HepG2 (cell line): ENCODE results near the gene TBCCD1. TPM values are rescaled to one million over a fixed set of nuclear protein-coding genes. Genes with fewer than 3 reads are reported as not detected.

ENCODE experiments used
- CREM ChIP-seq, 2 experiments: sonication (generic) in 1 of 2; formaldehyde crosslinking in 1 of 2; IDR thresholded peaks; 2 replicates each; pipeline versions ENCODE4 v1.4.0 to v1.6.1; 2016 to 2020; ENCODE audit warnings: antibody characterized with exemption in 1 of 2, mild to moderate bottlenecking in 1 of 2, missing genetic modification reagents in 1 of 2
- FOSL2 ChIP-seq: sonication (generic); formaldehyde crosslinking; IDR thresholded peaks from 2 replicates; pipeline ENCODE4 v1.4.0; 2020; ENCODE audit warnings: missing genetic modification reagents
- IRF2 ChIP-seq: IDR thresholded peaks from 2 replicates; pipeline ENCODE4 v1.6.1; 2018; ENCODE audit warnings: missing genetic modification reagents, missing compliant biosample characterization
- KDM2A ChIP-seq: sonication (generic); formaldehyde crosslinking; IDR thresholded peaks from 2 replicates; pipeline ENCODE4 v1.4.0; 2020; ENCODE audit warnings: low read depth, missing genetic modification reagents, borderline replicate concordance
- KMT2A ChIP-seq: sonication (generic); formaldehyde crosslinking; IDR thresholded peaks from 2 replicates; pipeline ENCODE4 v1.4.0; 2020; ENCODE audit warnings: missing genetic modification reagents
- MXD3 ChIP-seq: IDR thresholded peaks from 2 replicates; pipeline ENCODE4 v1.6.1; 2016; ENCODE audit warnings: mild to moderate bottlenecking, missing biosample characterization, missing genetic modification reagents
- SAP130 ChIP-seq: IDR thresholded peaks from 2 replicates; pipeline ENCODE4 v1.6.1; 2016; ENCODE audit warnings: low read depth
- SKI ChIP-seq: fragments of 450-650 bp; IDR thresholded peaks from one replicate; pipeline ENCODE4 v1.6.1; 2018; ENCODE audit warnings: mild to moderate bottlenecking; ENCODE audit not compliant: partially characterized antibody
- SMC3 ChIP-seq: IDR thresholded peaks from 2 replicates; pipeline ENCODE4 v1.6.1; 2011; ENCODE audit warnings: low read length, improper control_type of control experiment
- SP1 ChIP-seq, 2 experiments: fragments of 450-650 bp in 1 of 2; sonication (generic) in 1 of 2; formaldehyde crosslinking in 1 of 2; IDR thresholded peaks; 2 replicates each; pipeline versions ENCODE4 v1.4.0 to v1.6.1; 2016 to 2020; ENCODE audit warnings: missing genetic modification reagents in 1 of 2
- STAT6 ChIP-seq: sonication (generic); formaldehyde crosslinking; IDR thresholded peaks from 2 replicates; pipeline ENCODE4 v1.4.0; 2020; ENCODE audit warnings: missing genetic modification reagents, mild to moderate bottlenecking, borderline replicate concordance
- ZNF136 ChIP-seq: sonication (generic); formaldehyde crosslinking; IDR thresholded peaks from 2 replicates; pipeline ENCODE4 v1.8.1; 2022; ENCODE audit warnings: low read depth, mild to moderate bottlenecking, moderate library complexity, missing genetic modification reagents
- ZNF382 ChIP-seq: sonication (generic); formaldehyde crosslinking; IDR thresholded peaks from 2 replicates; pipeline ENCODE4 v1.5.0; 2020; ENCODE audit warnings: missing genetic modification reagents, mild to moderate bottlenecking, borderline replicate concordance
- ZNF577 ChIP-seq: sonication (generic); formaldehyde crosslinking; IDR thresholded peaks from 2 replicates; pipeline ENCODE4 v1.4.0; 2020; ENCODE audit warnings: mild to moderate bottlenecking, low read depth, missing genetic modification reagents, borderline replicate concordance
- ZNF713 ChIP-seq: sonication (generic); formaldehyde crosslinking; IDR thresholded peaks from 2 replicates; pipeline ENCODE4 v1.4.0; 2020; ENCODE audit warnings: mild to moderate bottlenecking, missing genetic modification reagents
- ZNF850 ChIP-seq: sonication (generic); formaldehyde crosslinking; conservative IDR thresholded peaks from 2 replicates; pipeline ENCODE4 v1.9.0; 2021; ENCODE audit warnings: mild to moderate bottlenecking, missing genetic modification reagents
- ZSCAN9 ChIP-seq: IDR thresholded peaks from 2 replicates; pipeline ENCODE4 v1.6.1; 2016; ENCODE audit warnings: borderline replicate concordance
- polyA plus RNA-seq, 8 experiments: library from polyadenylated mRNA; depleted of rRNA in 3 of 8; stranded (reverse) in 7 of 8; unstranded in 1 of 8; fragments of >200 nt; fragmentation: Illumina TruSeq in 4 of 8; extraction: Trizol in 4 of 8; gene quantifications; 2 replicates each; pipeline versions ENCODE4 v1.2.1 to v1.2.3, GENCODE V29; 2011 to 2016; ENCODE audit warnings: low read depth in 4 of 8, missing spikeins in 1 of 8, mixed read lengths in 1 of 8; ENCODE audit not compliant: insufficient read depth in 1 of 8
- total RNA-seq, 5 experiments: library from RNA; depleted of rRNA; stranded (reverse); fragments of >200 nt; fragmentation: Illumina TruSeq; extraction: Trizol; gene quantifications; 2 replicates each; pipeline ENCODE4 v1.2.3, GENCODE V29; 2016; ENCODE audit warnings: low read depth in 1 of 5
- TF ChIP-seq, protein P1 (sequence below): sonication (generic); formaldehyde crosslinking; IDR thresholded peaks from 2 replicates; pipeline ENCODE4 v1.5.0; 2020; ENCODE audit warnings: mild to moderate bottlenecking, missing genetic modification reagents
- TF ChIP-seq, protein P2 (sequence below): sonication (generic); formaldehyde crosslinking; IDR thresholded peaks from 2 replicates; pipeline ENCODE4 v1.5.0; 2020; ENCODE audit warnings: mild to moderate bottlenecking, missing genetic modification reagents, moderate library complexity

The TBCCD1 gene
- total and polyA plus RNA-seq, 2 of the 13 experiments (the other 11 are each of a cell fraction or from before 2014, with no cell fraction given): 13.6 to 16.2 TPM

DNA sequence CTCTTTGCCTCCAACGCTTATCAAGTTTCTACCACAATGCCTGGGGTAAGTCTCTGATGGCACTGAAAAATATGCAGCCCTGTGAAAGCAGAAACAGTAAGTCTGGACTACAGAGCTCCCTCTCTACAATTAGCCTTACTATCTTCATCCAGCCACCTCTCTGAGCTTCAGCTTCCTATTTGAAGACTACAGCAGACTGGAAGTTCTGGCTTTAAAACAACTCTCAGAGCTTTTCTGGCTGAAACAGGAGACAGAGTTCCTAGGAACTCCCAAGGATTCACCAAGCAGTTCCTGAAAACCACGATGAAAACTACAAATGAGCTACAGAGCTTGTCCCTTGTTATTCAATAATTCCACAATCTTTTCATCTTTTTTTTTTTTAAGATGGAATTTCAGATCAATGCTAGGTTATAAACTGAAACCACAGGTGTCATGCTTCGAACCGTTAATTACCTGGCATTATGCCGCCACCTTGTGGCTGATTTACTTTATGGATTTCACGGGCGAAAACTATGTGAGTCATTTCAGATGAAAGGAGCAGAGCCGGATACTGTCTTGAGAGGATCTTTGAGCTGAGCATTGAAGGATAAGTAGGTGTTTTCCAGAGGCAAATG is 26.8 kb downstream of the TBCCD1 start (continued):
- TF ChIP-seq, protein P1, sequence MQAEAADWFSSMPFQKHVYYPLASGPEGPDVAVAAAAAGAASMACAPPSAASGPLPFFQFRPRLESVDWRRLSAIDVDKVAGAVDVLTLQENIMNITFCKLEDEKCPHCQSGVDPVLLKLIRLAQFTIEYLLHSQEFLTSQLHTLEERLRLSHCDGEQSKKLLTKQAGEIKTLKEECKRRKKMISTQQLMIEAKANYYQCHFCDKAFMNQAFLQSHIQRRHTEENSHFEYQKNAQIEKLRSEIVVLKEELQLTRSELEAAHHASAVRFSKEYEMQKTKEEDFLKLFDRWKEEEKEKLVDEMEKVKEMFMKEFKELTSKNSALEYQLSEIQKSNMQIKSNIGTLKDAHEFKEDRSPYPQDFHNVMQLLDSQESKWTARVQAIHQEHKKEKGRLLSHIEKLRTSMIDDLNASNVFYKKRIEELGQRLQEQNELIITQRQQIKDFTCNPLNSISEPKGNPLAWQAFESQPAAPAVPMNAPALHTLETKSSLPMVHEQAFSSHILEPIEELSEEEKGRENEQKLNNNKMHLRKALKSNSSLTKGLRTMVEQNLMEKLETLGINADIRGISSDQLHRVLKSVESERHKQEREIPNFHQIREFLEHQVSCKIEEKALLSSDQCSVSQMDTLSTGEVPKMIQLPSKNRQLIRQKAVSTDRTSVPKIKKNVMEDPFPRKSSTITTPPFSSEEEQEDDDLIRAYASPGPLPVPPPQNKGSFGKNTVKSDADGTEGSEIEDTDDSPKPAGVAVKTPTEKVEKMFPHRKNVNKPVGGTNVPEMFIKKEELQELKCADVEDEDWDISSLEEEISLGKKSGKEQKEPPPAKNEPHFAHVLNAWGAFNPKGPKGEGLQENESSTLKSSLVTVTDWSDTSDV (CRISPR knock-in tag): no peak
- TF ChIP-seq ZNF136 (CRISPR knock-in tag) (no peak), ZNF850 (CRISPR knock-in tag) (no peak), STAT6 (CRISPR knock-in tag) (0 out of 2 replicates have a peak, but pooled peaks have one; percentile 28), SP1 (IDR thresholded peaks at IDR 0.05) (no peak), SP1 (CRISPR knock-in tag; IDR thresholded peaks at IDR 0.05) (no peak), SMC3 (peak; percentile 84), ZNF382 (CRISPR knock-in tag) (no peak), ZNF713 (no peak), IRF2 (0 out of 2 replicates have a peak, but pooled peaks have one; percentile 28), KDM2A (CRISPR knock-in tag) (no peak), SAP130 (CRISPR knock-in tag) (peak; percentile 32; the same call in 1 of the 2 replicates), KMT2A (no peak), ZSCAN9 (CRISPR knock-in tag) (0 out of 2 replicates have a peak, but pooled peaks have one; percentile 51), FOSL2 (CRISPR knock-in tag) (peak; percentile 79), SKI (no peak), CREM (IDR thresholded peaks at IDR 0.05) (no peak), CREM (CRISPR knock-in tag; IDR thresholded peaks at IDR 0.05) (no peak), MXD3 (CRISPR knock-in tag) (no peak), ZNF577 (CRISPR knock-in tag) (no peak)
- TF ChIP-seq, protein P2, sequence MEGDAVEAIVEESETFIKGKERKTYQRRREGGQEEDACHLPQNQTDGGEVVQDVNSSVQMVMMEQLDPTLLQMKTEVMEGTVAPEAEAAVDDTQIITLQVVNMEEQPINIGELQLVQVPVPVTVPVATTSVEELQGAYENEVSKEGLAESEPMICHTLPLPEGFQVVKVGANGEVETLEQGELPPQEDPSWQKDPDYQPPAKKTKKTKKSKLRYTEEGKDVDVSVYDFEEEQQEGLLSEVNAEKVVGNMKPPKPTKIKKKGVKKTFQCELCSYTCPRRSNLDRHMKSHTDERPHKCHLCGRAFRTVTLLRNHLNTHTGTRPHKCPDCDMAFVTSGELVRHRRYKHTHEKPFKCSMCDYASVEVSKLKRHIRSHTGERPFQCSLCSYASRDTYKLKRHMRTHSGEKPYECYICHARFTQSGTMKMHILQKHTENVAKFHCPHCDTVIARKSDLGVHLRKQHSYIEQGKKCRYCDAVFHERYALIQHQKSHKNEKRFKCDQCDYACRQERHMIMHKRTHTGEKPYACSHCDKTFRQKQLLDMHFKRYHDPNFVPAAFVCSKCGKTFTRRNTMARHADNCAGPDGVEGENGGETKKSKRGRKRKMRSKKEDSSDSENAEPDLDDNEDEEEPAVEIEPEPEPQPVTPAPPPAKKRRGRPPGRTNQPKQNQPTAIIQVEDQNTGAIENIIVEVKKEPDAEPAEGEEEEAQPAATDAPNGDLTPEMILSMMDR (CRISPR knock-in tag): peak; percentile 86
